ENCODE data around the gene ARHGAP26. TPM values are rescaled to one million over a fixed set of nuclear protein-coding genes. Genes with fewer than 3 reads are reported as not detected.

Gene ARHGAP26
- total RNA-seq = 60.3 TPM

GRCh38 chr5:142769793-142770649, at the start of gene ARHGAP26:
TSS of gene ARHGAP26 (plus strand) at chr5:142770377. CDS start at chr5:142770762, 385 bp downstream.
- peak; percentile 97 for DNase-seq (ENCODE audit: low spot score)

GRCh38 chr5:142720641-142721271, 49.4 kb upstream of the ARHGAP26 start:
- peak; percentile 58 for DNase-seq (ENCODE audit: low spot score)

GRCh38 chr5:142722146-142722545, 48.0 kb upstream of the ARHGAP26 start:
- DNase-seq (ENCODE audit: low spot score) = no peak

- no peak for DNase-seq (ENCODE audit: low spot score)
Observed at GRCh38 chr5:142722896-142723295, 47.3 kb upstream of the ARHGAP26 start.

- DNase-seq (ENCODE audit: low spot score) = no peak
Observed at GRCh38 chr5:142724821-142725220, 45.4 kb upstream of the ARHGAP26 start.

- DNase-seq (ENCODE audit: low spot score) = no peak
Observed at GRCh38 chr5:142725231-142726187, 44.7 kb upstream of the ARHGAP26 start.

GRCh38 chr5:142726188-142726731, 43.9 kb upstream of the ARHGAP26 start:
- no peak for DNase-seq (ENCODE audit: low spot score)

GRCh38 chr5:142727735-142728047, 42.5 kb upstream of the ARHGAP26 start:
- DNase-seq (ENCODE audit: low spot score) = no peak

GRCh38 chr5:142735323-142736246, 34.6 kb upstream of the ARHGAP26 start:
- DNase-seq (ENCODE audit: low spot score) = no peak

- no peak for DNase-seq (ENCODE audit: low spot score)
Observed at GRCh38 chr5:142736247-142736632, 33.9 kb upstream of the ARHGAP26 start.

GRCh38 chr5:142737179-142737578, 33.0 kb upstream of the ARHGAP26 start:
- DNase-seq (ENCODE audit: low spot score) = no peak

- DNase-seq (ENCODE audit: low spot score) = no peak
Observed at GRCh38 chr5:142740474-142741242, 29.5 kb upstream of the ARHGAP26 start.

GRCh38 chr5:142743592-142744441, 26.4 kb upstream of the ARHGAP26 start:
- no peak for DNase-seq (ENCODE audit: low spot score)

- no peak for DNase-seq (ENCODE audit: low spot score)
Observed at GRCh38 chr5:142745268-142745667, 24.9 kb upstream of the ARHGAP26 start.

- no peak for DNase-seq (ENCODE audit: low spot score)
Observed at GRCh38 chr5:142746532-142747433, 23.4 kb upstream of the ARHGAP26 start.

- no peak for DNase-seq (ENCODE audit: low spot score)
Observed at GRCh38 chr5:142748132-142748531, 22.0 kb upstream of the ARHGAP26 start.

- no peak for DNase-seq (ENCODE audit: low spot score)
Observed at GRCh38 chr5:142748568-142749249, 21.5 kb upstream of the ARHGAP26 start.

All from mucosa of gallbladder (tissue), 1 donor.